Progenitor cell of endocrine pancreas (in vitro differentiated cells): ENCODE results near the gene ASZ1. TPM values are rescaled to one million over a fixed set of nuclear protein-coding genes. Genes with fewer than 3 reads are reported as not detected.

Experiments
- DNase-seq: peaks from one replicate; pipeline ENCODE4 v3.0.0; 2021; ENCODE audit warnings: low spot score; ENCODE audit not compliant: unreplicated experiment
- H3K27ac Mint-ChIP-seq: 2 replicates; pipeline ENCODE4 v1.8.0; 2021; ENCODE audit warnings: mild to moderate bottlenecking, moderate library complexity, mixed read lengths
- H3K27me3 Mint-ChIP-seq: 2 replicates; pipeline ENCODE4 v1.8.0; 2021; ENCODE audit warnings: mixed read lengths
- H3K36me3 Mint-ChIP-seq: 2 replicates; pipeline ENCODE4 v1.8.0; 2022; ENCODE audit warnings: mixed read lengths; ENCODE audit not compliant: insufficient read depth
- H3K4me1 Mint-ChIP-seq: 2 replicates; pipeline ENCODE4 v1.8.0; 2021; ENCODE audit warnings: low read depth, mixed read lengths
- H3K4me3 Mint-ChIP-seq: 2 replicates; pipeline ENCODE4 v1.8.0; 2021; ENCODE audit warnings: low read depth, mild to moderate bottlenecking, moderate library complexity, mixed read lengths
- H3K9me3 Mint-ChIP-seq: 2 replicates; pipeline ENCODE4 v1.8.0; 2021; ENCODE audit warnings: low read depth, mixed read lengths
- total RNA-seq: library from RNA; stranded (reverse); gene quantifications from 2 replicates; pipeline ENCODE4 v1.2.1, GENCODE V29; 2021
- TF ChIP-seq, protein P1 (sequence below): fragments of 200-600 bp; sonication (generic); IDR thresholded peaks from one replicate; pipeline ENCODE4 v1.5.0; 2021; ENCODE audit warnings: antibody characterized with exemption, mild to moderate bottlenecking; ENCODE audit not compliant: unreplicated experiment

ASZ1 gene
- total RNA-seq, 1 donor from 2014 or later = not detected

- H3K4me1 Mint-ChIP-seq = peaks cover 4% of the 10 kb centered on the region
- H3K27me3 Mint-ChIP-seq = peaks cover 3% of the 10 kb centered on the region
- no peak overlapping the region for H3K27ac Mint-ChIP-seq
- TF ChIP-seq, protein P1, sequence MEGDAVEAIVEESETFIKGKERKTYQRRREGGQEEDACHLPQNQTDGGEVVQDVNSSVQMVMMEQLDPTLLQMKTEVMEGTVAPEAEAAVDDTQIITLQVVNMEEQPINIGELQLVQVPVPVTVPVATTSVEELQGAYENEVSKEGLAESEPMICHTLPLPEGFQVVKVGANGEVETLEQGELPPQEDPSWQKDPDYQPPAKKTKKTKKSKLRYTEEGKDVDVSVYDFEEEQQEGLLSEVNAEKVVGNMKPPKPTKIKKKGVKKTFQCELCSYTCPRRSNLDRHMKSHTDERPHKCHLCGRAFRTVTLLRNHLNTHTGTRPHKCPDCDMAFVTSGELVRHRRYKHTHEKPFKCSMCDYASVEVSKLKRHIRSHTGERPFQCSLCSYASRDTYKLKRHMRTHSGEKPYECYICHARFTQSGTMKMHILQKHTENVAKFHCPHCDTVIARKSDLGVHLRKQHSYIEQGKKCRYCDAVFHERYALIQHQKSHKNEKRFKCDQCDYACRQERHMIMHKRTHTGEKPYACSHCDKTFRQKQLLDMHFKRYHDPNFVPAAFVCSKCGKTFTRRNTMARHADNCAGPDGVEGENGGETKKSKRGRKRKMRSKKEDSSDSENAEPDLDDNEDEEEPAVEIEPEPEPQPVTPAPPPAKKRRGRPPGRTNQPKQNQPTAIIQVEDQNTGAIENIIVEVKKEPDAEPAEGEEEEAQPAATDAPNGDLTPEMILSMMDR = no peak
- H3K9me3 Mint-ChIP-seq = peaks cover 2% of the 10 kb centered on the region
- H3K36me3 Mint-ChIP-seq = no peaks in the 10 kb centered on the region
- no peak for DNase-seq
- H3K4me3 Mint-ChIP-seq = no peak overlapping the region
Measured at GRCh38 chr7:117364339-117365080, 62.8 kb downstream of the ASZ1 start.

GRCh38 chr7:117362294-117362888 lies 64.9 kb downstream of the ASZ1 start:
- Mint-ChIP-seq H3K4me1 (peaks cover 4% of the 10 kb centered on the region), H3K27me3 (peaks cover 3% of the 10 kb centered on the region), H3K9me3 (peaks cover 2% of the 10 kb centered on the region), H3K36me3 (no peaks in the 10 kb centered on the region), H3K27ac (no peak overlapping the region), H3K4me3 (no peak overlapping the region)
- DNase-seq = no peak
- TF ChIP-seq, protein P1 = no peak

GRCh38 chr7:117350027-117350426 lies 77.3 kb downstream of the ASZ1 start:
- no peak for DNase-seq
- Mint-ChIP-seq H3K27me3 (peaks cover 10% of the 10 kb centered on the region), H3K4me1 (peaks cover 1% of the 10 kb centered on the region), H3K4me3 (no peak overlapping the region), H3K27ac (no peak overlapping the region), H3K36me3 (no peaks in the 10 kb centered on the region), H3K9me3 (no peaks in the 10 kb centered on the region)
- TF ChIP-seq, protein P1 = no peak

DNA sequence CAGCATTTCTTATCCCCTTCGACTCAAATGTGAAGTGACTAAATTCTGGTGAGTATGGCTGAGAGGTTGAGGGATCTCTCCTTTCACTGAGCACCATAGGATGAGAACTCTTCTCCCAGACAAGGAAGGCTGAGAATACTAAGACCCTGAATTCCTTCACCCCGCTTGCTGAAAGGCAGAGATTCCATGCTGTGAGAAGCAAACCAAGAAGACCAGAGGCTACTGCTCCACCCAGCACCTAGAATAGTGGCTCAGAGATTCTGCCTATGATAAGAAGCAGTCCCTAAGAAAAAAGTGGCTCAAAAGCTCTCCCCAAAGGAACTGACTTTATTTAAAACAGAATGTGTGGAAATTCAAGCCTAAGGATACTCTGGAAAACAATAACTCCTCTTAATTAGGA lies 77.7 kb downstream of the ASZ1 start:
- Mint-ChIP-seq H3K36me3 (no peaks in the 10 kb centered on the region), H3K27me3 (peaks cover 10% of the 10 kb centered on the region), H3K9me3 (no peaks in the 10 kb centered on the region), H3K27ac (no peak overlapping the region), H3K4me1 (peaks cover 1% of the 10 kb centered on the region), H3K4me3 (no peak overlapping the region)
- no peak for DNase-seq
- TF ChIP-seq, protein P1 = no peak

DNA sequence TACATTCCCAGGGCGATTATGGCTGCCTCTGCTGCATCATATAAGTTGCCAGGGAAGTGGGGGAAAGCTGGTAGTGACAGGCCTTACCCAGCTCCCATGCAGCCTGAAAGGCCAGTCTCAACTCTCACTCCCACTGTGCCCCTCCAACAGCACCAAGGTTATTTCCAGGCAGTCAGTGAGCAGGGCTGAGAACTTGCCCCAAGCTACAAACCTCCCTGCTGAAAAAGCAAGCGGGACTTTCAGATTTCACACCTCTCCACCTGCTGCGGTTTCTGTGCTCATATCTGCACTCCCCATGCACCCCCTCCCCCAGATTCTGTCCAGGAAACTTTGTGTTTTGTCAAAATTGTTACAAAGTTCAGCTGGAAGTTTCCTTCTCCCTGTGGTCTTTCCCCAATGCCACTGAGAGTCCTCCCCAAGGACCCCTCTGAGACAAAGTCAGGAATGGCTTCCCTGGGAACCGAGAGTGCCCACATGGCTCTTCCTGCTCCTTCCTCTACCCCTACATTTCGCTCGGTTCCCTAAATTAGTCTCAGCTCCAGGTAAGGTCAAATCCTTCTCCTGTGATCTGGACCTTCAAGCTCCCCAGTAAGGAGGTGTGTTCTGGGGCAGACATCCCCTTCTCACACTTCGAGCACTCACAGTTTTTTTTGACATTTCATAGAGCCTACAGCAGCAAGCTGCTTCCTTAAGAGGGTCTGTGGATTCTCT lies 79.2 kb downstream of the ASZ1 start:
- Mint-ChIP-seq H3K36me3 (no peaks in the 10 kb centered on the region), H3K27ac (no peak overlapping the region), H3K4me1 (peaks cover 1% of the 10 kb centered on the region), H3K27me3 (peaks cover 10% of the 10 kb centered on the region), H3K9me3 (no peaks in the 10 kb centered on the region), H3K4me3 (no peak overlapping the region)
- TF ChIP-seq, protein P1 = no peak
- no peak for DNase-seq
